IMR-90 (cell line): ENCODE results near the gene DUS1L. TPM values are rescaled to one million over a fixed set of nuclear protein-coding genes. Genes with fewer than 3 reads are reported as not detected.
A peak's percentile ranks its signal among the peaks of the same experiment; 100 is the strongest.

ENCODE experiments used
- ATAC-seq: fragments of 200-7000 bp; cut with Tn5 transposase; 2 replicates; pipeline ENCODE4 v1.9.1; 2020; ENCODE audit warnings: low read depth, mild to moderate bottlenecking, moderate library complexity
- BruUV-seq: library from RNA; stranded (reverse); fragments of 400-500 nt; replicated peaks from 2 replicates; lab custom pipeline; 2021; lab: Mats Ljungman, UMichigan
- CTCF ChIA-PET: fragments of 300-600 bp; formaldehyde crosslinking; extraction: SDS; loops from one replicate; lab custom pipeline; 2021; ENCODE audit warnings: antibody characterized with exemption; lab: Yijun Ruan, JAX
- POLR2A ChIA-PET: fragments of 300-600 bp; sonication (Branson Sonifier 250); formaldehyde crosslinking; loops from one replicate; lab custom pipeline; 2022; ENCODE audit warnings: antibody characterized with exemption; ENCODE audit not compliant: unreplicated experiment; lab: Charles Lee
- DNase-seq: peaks from one replicate; pipeline ENCODE4 v3.0.0; 2013
- H2AFZ ChIP-seq: replicated peaks from 2 replicates; pipeline ENCODE3; 2013; ENCODE audit warnings: low read length, mild to moderate bottlenecking; ENCODE audit not compliant: poor library complexity
- H2AK5ac ChIP-seq: 2 replicates; pipeline ENCODE4 v1.6.1; 2013; ENCODE audit warnings: low read depth, low read length, inconsistent platforms
- H2AK9ac ChIP-seq: replicated peaks from 2 replicates; pipeline ENCODE3; 2013; ENCODE audit warnings: mild to moderate bottlenecking, low read depth, low read length, moderate library complexity; ENCODE audit not compliant: poor library complexity
- H2BK120ac ChIP-seq: 2 replicates; pipeline ENCODE4 v1.6.1; 2013; ENCODE audit warnings: low read depth, low read length, inconsistent platforms
- H2BK15ac ChIP-seq: 3 replicates; pipeline ENCODE4 v1.6.1; 2013; ENCODE audit warnings: low read depth, low read length, inconsistent platforms
- H2BK20ac ChIP-seq: 2 replicates; pipeline ENCODE4 v1.6.1; 2013; ENCODE audit warnings: low read depth, mild to moderate bottlenecking, inconsistent platforms, low read length, moderate library complexity
- H2BK5ac ChIP-seq: 2 replicates; pipeline ENCODE4 v1.6.1; 2013; ENCODE audit warnings: mild to moderate bottlenecking, low read depth, low read length, inconsistent platforms; ENCODE audit not compliant: poor library complexity, severe bottlenecking
- H3K14ac ChIP-seq: replicated peaks from 2 replicates; pipeline ENCODE4 v1.6.1; 2013; ENCODE audit warnings: low read depth, low read length, inconsistent platforms
- H3K18ac ChIP-seq: 2 replicates; pipeline ENCODE4 v1.6.1; 2013; ENCODE audit warnings: low read depth, low read length, control low read depth
- H3K23ac ChIP-seq: 2 replicates; pipeline ENCODE4 v1.6.1; 2013; ENCODE audit warnings: low read depth, low read length, inconsistent platforms
- H3K27ac ChIP-seq: 2 replicates; pipeline ENCODE4 v1.5.1; 2013; ENCODE audit warnings: mild to moderate bottlenecking, control low read depth, low read length; ENCODE audit not compliant: insufficient read depth
- H3K27me3 ChIP-seq: 2 replicates; pipeline ENCODE4 v1.6.1; 2013; ENCODE audit warnings: low read length; ENCODE audit not compliant: control insufficient read depth, insufficient read depth
- H3K36me3 ChIP-seq: 2 replicates; pipeline ENCODE4 v1.6.1; 2013; ENCODE audit warnings: low read length, mixed read lengths; ENCODE audit not compliant: control insufficient read depth, insufficient read depth
- H3K4ac ChIP-seq: 2 replicates; pipeline ENCODE4 v1.6.1; 2013; ENCODE audit warnings: low read depth, low read length, inconsistent platforms
- H3K4me1 ChIP-seq: 2 replicates; pipeline ENCODE4 v1.6.1; 2013; ENCODE audit warnings: low read length, mixed read lengths; ENCODE audit not compliant: control insufficient read depth, insufficient read depth
- H3K4me2 ChIP-seq: 2 replicates; pipeline ENCODE4 v1.6.1; 2013; ENCODE audit warnings: low read depth, mild to moderate bottlenecking, control low read depth, low read length, moderate library complexity
- H3K4me3 ChIP-seq: 2 replicates; pipeline ENCODE4 v1.5.1; 2013; ENCODE audit warnings: low read depth, mild to moderate bottlenecking, control low read depth, low read length, moderate library complexity; ENCODE audit not compliant: insufficient read depth
- H3K56ac ChIP-seq: 2 replicates; pipeline ENCODE4 v1.6.1; 2013; ENCODE audit warnings: low read length, inconsistent platforms; ENCODE audit not compliant: insufficient read depth; ENCODE audit errors: extremely low read depth
- H3K79me1 ChIP-seq, 2 experiments: 2 replicates each; pipeline ENCODE4 v1.6.1; 2013; ENCODE audit warnings: low read length in 2 of 2, inconsistent platforms in 1 of 2, low read depth in 1 of 2
- H3K9ac ChIP-seq: 2 replicates; pipeline ENCODE4 v1.6.1; 2013; ENCODE audit warnings: low read depth, low read length, control low read depth
- H3K9me1 ChIP-seq: 2 replicates; pipeline ENCODE4 v1.6.1; 2013; ENCODE audit warnings: low read length, inconsistent platforms; ENCODE audit not compliant: insufficient read depth
- H3K9me3 ChIP-seq: 2 replicates; pipeline ENCODE4 v1.6.1; 2013; ENCODE audit warnings: low read length; ENCODE audit not compliant: control insufficient read depth, insufficient read depth
- H4K20me1 ChIP-seq: 2 replicates; pipeline ENCODE4 v1.6.1; 2013; ENCODE audit warnings: low read length, inconsistent platforms; ENCODE audit not compliant: insufficient read depth
- H4K5ac ChIP-seq: 2 replicates; pipeline ENCODE4 v1.6.1; 2013; ENCODE audit warnings: mild to moderate bottlenecking, low read depth, low read length, control low read depth
- H4K8ac ChIP-seq, 2 experiments: 2 replicates each; pipeline ENCODE4 v1.6.1; 2013; ENCODE audit warnings: low read depth in 2 of 2, low read length in 2 of 2, control low read depth in 1 of 2, inconsistent platforms in 1 of 2
- H4K91ac ChIP-seq: 2 replicates; pipeline ENCODE4 v1.6.1; 2013; ENCODE audit warnings: low read depth, low read length, inconsistent platforms; ENCODE audit not compliant: insufficient read depth
- BHLHE40 ChIP-seq: fragments of 150-350 bp; IDR thresholded peaks from 2 replicates; pipeline ENCODE4 v1.6.1; 2016; ENCODE audit warnings: mild to moderate bottlenecking, low read depth, low read length
- ELK1 ChIP-seq: fragments of 150-350 bp; IDR thresholded peaks from 2 replicates; pipeline ENCODE4 v1.6.1; 2016; ENCODE audit warnings: low read depth, mild to moderate bottlenecking, low read length, moderate library complexity, borderline replicate concordance
- MAZ ChIP-seq: IDR thresholded peaks from 2 replicates; pipeline ENCODE4 v1.6.1; 2012; ENCODE audit warnings: low read depth, mild to moderate bottlenecking, low read length, improper control_type of control experiment, moderate library complexity, borderline replicate concordance
- SMC3 ChIP-seq: fragments of 150-350 bp; IDR thresholded peaks from 2 replicates; pipeline ENCODE4 v1.6.1; 2016; ENCODE audit warnings: low read depth, mild to moderate bottlenecking, antibody characterized with exemption, low read length, moderate library complexity
- WGBS, 2 experiments: methylation state at CpG; one replicate each; pipeline versions ENCODE4 v1.1.5 to v1.1.7; 2013; ENCODE audit warnings: missing lambda C conversion rate in 2 of 2; ENCODE audit not compliant: insufficient read length in 1 of 2; ENCODE audit errors: extremely low coverage in 2 of 2; 5-methylcytosine and 5-hydroxymethylcytosine counted together
- dilution Hi-C: fragments of 300-500 bp; cut with HindIII; formaldehyde crosslinking; loops from one replicate; pipeline ENCODE4 v1.14.3; 2018; ENCODE audit warnings: low sequenced_read_pairs; ENCODE audit not compliant: unreplicated experiment
- in situ Hi-C: fragments of 300-500 bp; cut with MboI; formaldehyde crosslinking; loops from 3 replicates; pipeline ENCODE4 v1.14.3; 2019; ENCODE audit warnings: low sequenced_read_pairs, inconsistent platforms, mixed read lengths
- intact Hi-C: fragments of 100-400 bp; cut with micrococcal nuclease; formaldehyde crosslinking; loops from 2 replicates; pipeline ENCODE4 v1.10.0; 2022
- polyA plus RNA-seq, 3 experiments: library from polyadenylated mRNA; depleted of rRNA; stranded (reverse); fragments of >200 nt; gene quantifications; 2 replicates each; pipeline ENCODE4 v1.2.3, GENCODE V29; 2012; ENCODE audit warnings: low replicate concordance in 1 of 3
- total RNA-seq: library from RNA; depleted of rRNA; stranded (reverse); fragments of >200 nt; gene quantifications from 2 replicates; pipeline ENCODE4 v1.2.3, GENCODE V29; 2012

DUS1L gene
- total and polyA plus RNA-seq, 2 of the 4 experiments (the other 2 are of a cell fraction) = 29.0 to 76.9 TPM

- peak overlapping the region; percentile 99 for H3K4me3 ChIP-seq
- peak overlapping the region; percentile 94 for H3K9ac ChIP-seq
- no peak overlapping the region for H4K8ac ChIP-seq
- no peak overlapping the region for H2AFZ ChIP-seq
- ChIA-PET CTCF (no interaction called here), POLR2A (no interaction called here)
- H2BK15ac ChIP-seq = no peak overlapping the region
- no peak for TF ChIP-seq BHLHE40
- TF ChIP-seq MAZ = no peak
- no peak for TF ChIP-seq ELK1
- TF ChIP-seq SMC3 = no peak
- no peak overlapping the region for H2BK5ac ChIP-seq
- peak; percentile 4; the same call in 1 of the 2 replicates for ATAC-seq
- H4K91ac ChIP-seq = no peak overlapping the region
- H2AK5ac ChIP-seq = 0 out of 2 replicates have a peak overlapping the region, but pooled peaks have one; percentile 23
- peak overlapping the region; percentile 27 for H3K27ac ChIP-seq
- H3K9me1 ChIP-seq = peaks cover 5% of the 10 kb centered on the region
- in situ Hi-C loops (no loop called here), intact Hi-C loops (no loop called here), dilution Hi-C loops (no loop called here)
- no peaks in the 10 kb centered on the region for H3K9me3 ChIP-seq
- H3K79me1 ChIP-seq = peaks cover 16 to 45% of the 10 kb centered on the region in 2 experiments
- peaks cover 18% of the 10 kb centered on the region for H3K4me1 ChIP-seq
- peak overlapping the region; percentile 93 for H3K4me2 ChIP-seq
- no peaks in the 10 kb centered on the region for H3K27me3 ChIP-seq
- BruUV-seq = no TSS peak
- 2% methylated on average over 8 of the region's 19 CpGs; no CpG with 5 or more reads in 1 of the 2 experiments for WGBS, 2 experiments
- no peak overlapping the region for H2BK120ac ChIP-seq
- H4K20me1 ChIP-seq = peaks cover 4% of the 10 kb centered on the region; the same call in 1 of the 2 replicates
- H3K4ac ChIP-seq = 0 out of 2 replicates have a peak overlapping the region, but pooled peaks have one; percentile 9
- no peak for DNase-seq
- peak overlapping the region; percentile 91 for H2AK9ac ChIP-seq
- H4K5ac ChIP-seq = no peak overlapping the region
- H3K14ac ChIP-seq = no peak overlapping the region
- H2BK20ac ChIP-seq = no peak overlapping the region
- H3K23ac ChIP-seq = no peak overlapping the region
- H3K18ac ChIP-seq = no peak overlapping the region
- H3K36me3 ChIP-seq = peaks cover 59% of the 10 kb centered on the region
- H3K56ac ChIP-seq = no peak overlapping the region
Measured at GRCh38 chr17:82052638-82053059, 13.0 kb downstream of the DUS1L start.
